ENCODE data around the gene ERVK3-1.
"Not testable (repeated sequence)": the region's sequence is repeated elsewhere in the genome, so short reads cannot be mapped to it uniquely, and the experiment has no call there.

ERVK3-1 gene, protein sequence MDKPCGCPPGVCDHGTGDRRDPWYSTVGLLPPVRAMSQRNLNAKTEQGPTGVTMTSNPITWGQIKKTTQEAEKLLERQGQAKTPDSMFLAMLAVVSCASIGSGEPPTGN

DNA sequence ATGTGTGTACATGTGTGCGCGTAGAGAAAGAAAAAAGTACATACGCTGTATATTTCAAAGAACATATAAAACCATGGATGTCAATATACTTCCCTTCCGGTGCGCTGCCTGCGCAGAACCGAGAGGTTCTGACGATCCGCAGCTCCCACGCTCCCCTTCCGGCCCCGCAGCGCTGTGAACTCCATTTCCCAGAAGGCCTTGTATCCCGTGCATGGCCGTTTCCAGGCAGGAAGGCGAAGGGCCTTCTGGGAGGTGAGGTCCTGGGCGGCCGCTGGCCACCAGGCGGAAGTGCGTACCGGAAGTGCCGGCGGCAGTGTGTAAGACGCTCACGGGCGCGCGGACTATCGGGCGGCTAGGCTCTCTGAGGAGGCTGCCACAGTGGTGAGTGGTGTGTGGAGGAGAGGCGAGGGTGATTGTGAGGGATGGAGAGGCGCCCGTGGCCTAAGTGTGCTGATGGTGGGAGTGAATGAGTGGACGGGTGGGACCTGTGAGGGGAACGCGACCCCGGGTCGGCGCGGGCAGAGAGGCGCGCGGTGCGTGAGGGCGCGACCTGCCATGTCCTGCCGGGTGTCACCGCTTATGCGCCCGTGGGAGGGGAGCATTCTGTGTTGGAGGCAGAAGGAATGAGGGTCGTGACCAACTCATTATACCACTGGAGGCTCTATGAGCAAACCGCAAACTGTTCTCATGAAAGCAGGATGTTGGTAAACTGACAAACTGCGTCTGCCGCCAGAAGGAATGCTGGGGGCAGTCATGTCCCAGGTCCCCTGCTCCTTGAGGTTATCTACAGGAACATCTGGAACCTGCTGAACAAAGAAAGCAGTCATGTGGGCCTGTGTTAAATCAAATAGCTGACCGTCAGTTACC is at the start of gene ERVK3-1:
Gene ERVK3-1 (plus strand): TSS at position 313 of the 867 bp plus-strand sequence. CDS start 6,792 bp downstream, outside the sequence.
- peak; percentile 98 for DNase-seq (ENCODE audit: low spot score)

DNA sequence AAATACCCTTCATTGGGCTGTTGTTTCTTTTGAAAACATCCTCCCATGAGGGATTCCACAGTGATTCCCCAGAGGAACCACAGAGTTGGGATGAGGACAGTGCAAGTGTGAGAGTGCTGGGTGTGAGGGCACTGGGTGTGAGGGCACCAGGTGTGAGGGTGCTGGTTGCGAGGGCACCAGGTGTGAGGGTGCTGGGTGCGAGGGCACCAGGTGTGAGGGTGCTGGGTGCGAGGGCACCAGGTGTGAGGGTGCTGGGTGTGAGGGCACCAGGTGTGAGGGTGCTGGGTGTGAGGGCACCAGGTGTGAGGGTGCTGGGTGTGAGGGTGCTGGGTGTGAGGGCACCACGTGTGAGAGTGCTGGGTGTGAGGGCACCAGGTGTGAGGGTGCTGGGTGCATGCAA is 46.9 kb upstream of the ERVK3-1 start:
- DNase-seq (ENCODE audit: low spot score) = not testable (repeated sequence)

DNA sequence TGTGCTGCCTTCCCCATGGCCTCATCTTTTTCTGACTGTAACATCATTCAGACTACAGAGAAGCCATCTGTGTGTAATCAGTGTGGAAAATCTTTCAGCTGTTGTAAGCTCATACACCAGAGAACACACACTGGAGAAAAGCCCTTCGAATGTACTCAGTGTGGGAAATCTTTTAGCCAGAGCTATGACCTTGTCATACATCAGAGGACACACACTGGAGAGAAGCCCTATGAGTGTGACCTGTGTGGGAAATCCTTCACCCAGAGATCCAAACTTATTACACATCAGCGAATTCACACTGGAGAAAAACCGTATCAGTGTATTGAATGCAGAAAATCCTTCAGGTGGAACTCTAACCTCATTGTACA is 43.6 kb upstream of the ERVK3-1 start:
- no peak for DNase-seq (ENCODE audit: low spot score)

DNA sequence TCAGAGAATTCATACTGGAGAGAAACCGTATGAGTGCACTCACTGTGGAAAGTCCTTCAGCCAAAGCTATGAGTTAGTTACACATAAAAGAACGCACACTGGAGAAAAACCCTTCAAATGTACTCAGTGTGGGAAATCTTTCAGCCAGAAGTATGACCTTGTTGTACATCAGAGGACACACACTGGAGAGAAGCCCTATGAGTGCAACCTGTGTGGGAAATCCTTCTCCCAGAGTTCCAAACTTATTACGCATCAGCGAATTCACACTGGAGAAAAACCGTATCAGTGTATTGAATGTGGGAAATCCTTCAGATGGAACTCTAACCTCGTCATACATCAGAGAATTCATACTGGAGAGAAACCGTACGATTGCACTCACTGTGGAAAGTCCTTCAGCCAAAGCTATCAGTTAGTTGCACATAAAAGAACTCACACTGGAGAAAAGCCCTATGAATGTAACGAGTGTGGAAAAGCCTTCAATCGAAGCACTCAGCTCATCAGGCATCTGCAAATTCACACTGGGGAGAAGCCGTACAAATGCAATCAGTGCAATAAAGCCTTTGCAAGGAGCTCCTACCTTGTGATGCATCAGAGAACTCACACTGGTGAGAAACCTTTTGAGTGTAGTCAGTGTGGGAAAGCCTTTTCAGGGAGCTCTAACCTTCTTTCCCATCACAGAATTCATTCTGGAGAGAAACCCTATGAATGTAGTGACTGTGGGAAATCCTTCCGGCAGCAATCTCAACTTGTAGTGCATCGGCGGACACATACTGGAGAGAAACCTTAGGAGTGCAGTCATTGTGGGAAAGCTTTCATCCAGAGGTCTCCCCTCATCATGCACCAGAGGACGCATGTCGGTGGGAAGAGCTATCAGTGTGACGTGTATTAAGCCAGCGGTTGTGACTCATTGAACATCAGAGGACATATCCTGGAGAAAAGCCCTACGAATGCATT is 42.9 kb upstream of the ERVK3-1 start:
- no peak for DNase-seq (ENCODE audit: low spot score)

DNA sequence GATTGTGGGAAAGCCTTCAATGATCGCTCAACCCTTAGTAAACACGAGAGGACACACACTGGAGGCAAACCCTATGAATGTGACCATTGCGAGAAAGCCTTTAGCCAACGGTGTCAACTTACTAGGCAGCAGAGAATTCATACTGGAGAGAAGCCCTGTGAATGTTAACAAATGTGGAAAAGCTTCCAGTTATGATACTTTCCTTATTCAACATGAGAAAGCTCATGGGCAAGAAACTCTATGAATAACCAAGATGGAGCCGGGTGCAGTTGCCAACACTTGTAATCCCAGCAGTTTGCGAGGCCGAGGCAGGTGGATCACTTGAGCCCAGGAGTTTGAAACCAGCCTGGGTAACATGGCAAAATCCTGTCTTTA is 42.3 kb upstream of the ERVK3-1 start:
- DNase-seq (ENCODE audit: low spot score) = no peak

DNA sequence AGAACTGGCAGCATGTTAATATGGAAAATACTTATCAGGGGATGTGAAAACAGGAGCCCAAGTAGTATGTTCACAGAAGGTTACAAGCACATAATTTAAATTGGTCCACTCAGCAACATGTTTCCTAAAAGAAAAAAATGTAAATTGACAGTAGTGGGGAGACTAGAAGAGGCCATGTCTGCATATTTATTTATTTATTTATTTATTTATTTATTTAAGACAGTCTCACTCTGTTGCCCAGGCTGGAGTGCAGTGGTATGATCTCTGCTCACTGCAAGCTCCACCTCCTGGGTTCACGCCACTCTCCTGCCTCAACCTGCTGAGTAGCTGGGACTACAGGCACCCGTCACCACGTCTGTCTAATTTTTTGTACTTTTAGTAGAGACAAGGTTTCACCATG is 40.1 kb upstream of the ERVK3-1 start:
- no peak for DNase-seq (ENCODE audit: low spot score)

DNA sequence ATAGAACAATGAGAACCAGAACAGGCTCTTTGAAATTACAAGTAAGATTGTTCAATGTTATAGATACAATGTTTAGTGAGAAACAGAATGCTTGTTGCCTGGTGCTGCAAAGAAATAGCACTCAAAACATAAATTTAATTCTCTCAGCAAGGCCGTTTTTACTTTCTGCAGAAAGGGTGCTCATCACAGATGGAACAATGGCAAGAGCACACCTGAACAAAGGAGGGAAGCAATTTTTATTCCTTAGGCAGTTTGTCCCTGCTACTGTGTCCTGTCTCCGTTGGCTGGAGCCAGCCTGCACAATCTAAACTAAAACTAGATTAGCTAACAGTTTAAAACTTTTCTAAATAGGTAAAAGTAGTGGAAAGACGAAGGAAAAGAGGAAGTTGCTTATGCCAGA is 36.8 kb upstream of the ERVK3-1 start:
- no peak for DNase-seq (ENCODE audit: low spot score)

DNA sequence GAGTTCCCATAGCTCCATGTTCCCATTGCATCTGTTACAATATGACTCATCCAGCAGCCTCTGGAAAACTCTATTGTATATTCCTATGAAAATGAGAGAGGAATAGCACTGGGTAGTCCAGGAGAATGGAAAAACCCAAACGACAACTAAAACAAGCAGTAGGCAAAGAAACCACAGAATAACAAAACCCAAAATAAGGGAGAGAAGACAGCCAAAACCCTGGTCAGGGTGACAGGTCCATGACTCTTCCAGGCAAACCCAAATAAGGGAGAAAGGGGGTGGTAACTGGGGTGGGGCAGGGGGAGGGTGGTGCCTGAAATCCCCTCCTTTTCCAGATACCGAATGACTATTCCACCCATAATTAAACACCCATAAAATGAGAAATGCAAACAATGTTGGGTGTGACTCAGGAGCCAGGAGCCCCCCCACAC is 30.4 kb upstream of the ERVK3-1 start:
- no peak for DNase-seq (ENCODE audit: low spot score)

DNA sequence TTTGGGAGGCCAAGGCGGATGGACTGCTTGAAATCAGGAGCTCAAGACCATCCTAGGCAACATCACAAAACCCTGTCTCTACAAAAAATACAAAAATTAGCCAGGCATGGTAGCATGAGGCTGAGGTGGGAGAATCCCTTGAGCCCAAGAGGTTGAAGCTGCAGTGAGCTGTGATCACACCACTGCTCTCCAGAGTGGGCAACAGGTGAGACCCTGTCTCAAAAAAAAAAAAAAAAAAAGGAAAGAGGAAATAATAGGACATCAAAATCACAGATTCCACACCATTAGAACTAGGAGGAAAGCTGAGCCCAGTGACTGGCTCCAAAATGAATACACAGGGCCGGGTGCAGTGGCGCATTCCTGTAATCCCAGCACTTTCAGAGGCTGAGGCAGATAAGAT is 29.6 kb upstream of the ERVK3-1 start:
- DNase-seq (ENCODE audit: low spot score) = no peak

DNA sequence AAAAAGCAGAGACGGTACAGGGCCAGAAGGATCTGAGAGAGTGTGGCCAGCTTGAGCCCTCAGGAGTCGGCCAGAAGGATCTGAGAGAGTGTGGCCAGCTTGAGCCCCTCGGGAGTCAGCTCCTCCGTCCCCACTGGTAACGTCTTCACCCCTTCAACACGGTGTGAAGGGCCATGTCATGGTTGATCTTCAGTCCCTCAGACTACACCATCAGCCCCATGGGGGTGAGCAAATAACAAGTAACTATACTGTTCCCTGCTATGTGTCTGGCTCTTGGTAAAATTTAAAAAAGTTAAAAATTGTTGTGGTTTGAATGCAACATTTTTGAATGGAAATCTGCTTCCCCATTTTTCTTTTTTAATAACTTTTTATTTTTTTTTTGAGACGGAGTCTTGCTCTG is 28.0 kb upstream of the ERVK3-1 start:
- DNase-seq (ENCODE audit: low spot score) = no peak

DNA sequence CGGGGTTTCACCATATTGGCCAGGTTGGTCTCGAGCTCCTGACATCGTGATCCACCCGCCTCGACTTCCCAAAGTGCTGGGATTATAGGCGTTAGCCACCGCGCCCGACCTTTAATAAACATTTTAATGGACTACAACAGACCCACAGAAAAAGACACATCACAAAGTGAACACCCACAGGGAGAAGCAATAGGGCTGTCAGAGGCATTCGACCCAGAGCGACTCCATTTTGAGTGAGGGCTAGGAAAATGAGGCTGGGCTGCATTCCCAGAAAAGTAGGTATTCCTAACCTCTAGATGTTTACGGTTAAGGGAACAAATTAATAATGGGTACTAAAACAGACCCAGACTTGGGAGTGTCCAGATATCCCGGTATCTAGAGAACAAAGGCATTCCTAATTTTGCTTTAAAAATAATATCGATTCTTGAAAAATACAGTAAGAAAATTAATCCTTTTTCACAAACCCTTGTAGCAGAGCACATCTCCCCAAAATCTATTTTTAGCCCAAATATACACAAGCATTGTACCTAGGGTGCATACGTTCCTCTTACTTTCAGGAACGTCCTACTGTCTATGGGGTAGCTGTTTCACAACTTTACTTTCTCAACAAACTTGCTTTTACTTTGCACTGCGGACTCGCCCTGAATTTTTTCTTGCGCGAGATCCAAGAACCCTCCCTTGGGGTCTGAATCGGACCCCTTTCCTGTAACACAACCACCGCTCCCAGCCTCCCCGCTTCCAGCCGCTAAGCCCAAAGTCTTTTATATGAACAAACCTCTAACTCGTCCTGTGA is 27.2 kb upstream of the ERVK3-1 start:
- no peak for DNase-seq (ENCODE audit: low spot score)

DNA sequence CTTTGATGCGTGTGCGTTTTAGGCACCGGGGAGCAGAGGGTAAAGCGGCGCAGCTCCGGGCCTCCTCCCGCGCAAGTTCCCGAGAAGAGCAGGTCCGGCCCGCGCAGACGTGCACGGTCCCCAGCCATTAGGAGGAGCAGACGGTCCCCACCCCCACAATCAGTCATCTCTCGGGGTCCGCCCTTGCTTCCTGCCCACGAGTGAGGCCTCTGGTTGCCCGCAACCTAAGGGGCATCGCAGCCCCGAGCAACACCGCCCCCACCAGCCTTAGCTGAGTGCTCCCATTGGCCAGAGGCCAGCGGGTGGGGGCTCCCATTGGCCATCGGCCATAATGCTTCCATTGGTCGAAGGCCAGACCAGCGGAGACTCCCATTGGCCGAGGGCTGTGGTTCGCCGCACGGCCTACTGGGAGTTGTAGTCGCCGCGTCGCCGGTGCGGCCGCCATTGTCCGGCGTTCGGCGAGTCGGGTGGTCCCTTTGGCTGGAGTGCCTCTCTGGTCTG is 26.6 kb upstream of the ERVK3-1 start, which contains the start of gene ZNF8:
Gene ZNF8 (plus strand): TSS at position 415 of the 501 bp plus-strand sequence. CDS start 127 bp downstream, outside the sequence.
- DNase-seq (ENCODE audit: low spot score) = peak; percentile 99

DNA sequence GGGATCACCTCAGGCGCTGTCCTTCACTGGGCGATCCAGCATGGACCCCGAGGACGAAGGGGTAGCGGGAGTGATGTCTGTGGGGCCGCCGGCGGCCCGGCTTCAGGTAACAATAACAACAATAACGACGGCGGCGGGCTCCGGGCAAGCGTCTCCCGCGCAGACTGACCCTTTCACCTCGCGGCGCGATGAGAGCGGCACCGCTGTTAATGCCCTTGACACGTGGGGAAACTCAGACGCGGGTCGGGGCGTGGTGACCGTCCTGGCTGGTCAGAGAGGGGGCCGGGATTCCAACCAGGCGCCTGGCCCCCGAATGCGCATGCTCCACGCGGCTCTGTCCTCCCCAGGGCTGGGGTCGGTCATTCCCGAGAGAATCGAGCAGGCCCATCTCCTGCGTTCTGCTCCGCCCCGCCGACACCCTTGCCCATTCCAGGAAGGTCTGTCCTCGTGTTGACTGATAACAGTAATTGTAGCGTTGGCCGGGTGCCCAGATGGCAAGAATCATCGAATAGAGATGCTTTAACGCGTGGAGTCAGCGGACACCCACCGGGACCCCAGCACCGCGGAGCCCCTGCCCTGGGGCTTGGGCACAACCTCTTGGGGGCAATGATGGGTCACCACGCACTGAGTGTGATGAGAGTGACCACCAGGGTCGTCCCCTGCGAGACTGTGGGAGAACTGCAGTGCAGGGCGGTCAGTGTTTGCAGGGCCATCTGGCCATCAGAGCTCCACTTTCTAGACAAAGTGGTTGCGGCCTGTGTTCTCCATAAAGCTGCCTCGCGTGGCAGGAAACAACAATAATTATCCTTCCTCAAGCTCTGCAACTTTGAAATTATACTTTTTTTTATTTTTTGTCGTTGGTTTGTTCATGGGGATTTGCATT is 25.9 kb upstream of the ERVK3-1 start:
- DNase-seq (ENCODE audit: low spot score) = peak; percentile 61

DNA sequence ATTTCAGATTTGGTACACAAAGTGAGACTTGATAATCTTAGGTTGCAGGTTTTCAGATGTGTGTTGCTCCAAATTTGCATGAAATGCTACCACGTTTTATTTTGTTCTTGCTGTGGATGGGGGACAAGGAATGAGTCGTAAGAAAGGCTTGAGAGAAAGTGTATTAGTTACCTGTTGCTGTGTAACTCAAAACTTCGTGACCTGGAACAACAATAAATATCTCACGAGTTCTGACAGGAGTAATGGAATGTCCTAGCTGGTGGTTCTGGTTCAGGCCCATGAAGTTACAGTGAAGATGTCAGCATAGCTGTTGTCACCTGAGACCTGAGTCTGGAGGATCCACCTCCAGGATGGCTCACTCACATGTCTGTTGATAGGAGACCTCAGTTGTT is 25.3 kb upstream of the ERVK3-1 start:
- peak; percentile 60 for DNase-seq (ENCODE audit: low spot score)

DNA sequence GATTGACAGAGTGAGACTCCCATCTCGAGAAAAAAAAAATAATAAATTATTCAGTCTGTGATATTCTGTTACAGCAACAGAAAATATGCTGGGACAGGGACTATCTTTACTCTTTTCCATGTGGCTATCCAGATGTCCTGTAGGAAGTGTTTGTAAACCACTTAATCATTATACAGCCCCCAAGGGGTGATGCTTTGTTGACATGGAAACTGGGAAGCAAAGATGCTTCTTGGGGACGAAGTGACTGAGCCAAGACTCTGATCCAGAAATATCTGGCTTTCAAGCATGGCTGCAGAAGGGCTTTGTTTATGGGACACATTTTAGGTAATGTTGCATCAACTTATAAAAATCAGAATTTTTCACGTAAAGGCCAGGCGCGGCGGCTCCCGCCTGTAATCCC is 21.0 kb upstream of the ERVK3-1 start:
- DNase-seq (ENCODE audit: low spot score) = no peak

DNA sequence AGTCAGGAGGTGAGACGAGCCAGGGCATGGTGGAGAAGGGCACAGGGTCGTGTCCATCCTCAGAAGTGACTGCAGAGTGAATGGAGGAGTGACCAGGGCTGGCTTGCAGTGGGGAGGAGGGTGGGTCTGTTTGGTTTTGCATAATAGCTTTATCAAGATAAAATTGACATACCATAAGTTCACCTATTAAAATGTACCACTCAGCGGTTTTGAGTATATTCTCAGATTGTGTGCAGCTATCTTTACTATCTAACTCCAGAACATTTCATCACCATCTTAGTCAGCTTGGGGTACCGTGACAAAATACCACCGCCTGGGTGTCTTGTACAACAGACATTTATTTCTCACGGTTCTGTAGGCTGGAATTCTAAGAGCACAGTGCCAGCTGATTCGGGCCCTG is 13.2 kb upstream of the ERVK3-1 start:
- DNase-seq (ENCODE audit: low spot score) = no peak

DNA sequence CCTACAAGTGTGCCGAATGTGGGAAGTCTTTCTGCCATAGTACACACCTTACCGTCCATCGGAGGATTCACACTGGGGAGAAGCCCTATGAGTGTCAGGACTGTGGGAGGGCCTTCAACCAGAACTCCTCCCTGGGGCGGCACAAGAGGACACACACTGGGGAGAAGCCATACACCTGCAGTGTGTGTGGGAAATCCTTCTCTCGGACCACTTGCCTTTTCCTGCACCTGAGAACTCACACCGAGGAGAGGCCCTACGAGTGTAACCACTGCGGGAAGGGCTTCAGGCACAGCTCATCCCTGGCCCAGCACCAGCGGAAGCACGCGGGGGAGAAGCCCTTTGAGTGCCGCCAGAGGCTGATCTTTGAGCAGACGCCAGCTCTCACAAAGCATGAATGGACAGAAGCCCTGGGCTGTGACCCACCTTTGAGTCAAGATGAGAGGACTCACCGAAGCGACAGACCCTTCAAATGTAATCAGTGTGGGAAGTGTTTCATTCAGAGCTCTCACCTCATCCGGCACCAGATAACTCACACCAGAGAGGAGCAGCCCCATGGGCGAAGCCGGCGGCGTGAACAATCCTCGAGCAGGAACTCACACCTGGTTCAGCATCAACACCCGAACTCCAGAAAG is 10.3 kb upstream of the ERVK3-1 start:
- no peak for DNase-seq (ENCODE audit: low spot score)

DNA sequence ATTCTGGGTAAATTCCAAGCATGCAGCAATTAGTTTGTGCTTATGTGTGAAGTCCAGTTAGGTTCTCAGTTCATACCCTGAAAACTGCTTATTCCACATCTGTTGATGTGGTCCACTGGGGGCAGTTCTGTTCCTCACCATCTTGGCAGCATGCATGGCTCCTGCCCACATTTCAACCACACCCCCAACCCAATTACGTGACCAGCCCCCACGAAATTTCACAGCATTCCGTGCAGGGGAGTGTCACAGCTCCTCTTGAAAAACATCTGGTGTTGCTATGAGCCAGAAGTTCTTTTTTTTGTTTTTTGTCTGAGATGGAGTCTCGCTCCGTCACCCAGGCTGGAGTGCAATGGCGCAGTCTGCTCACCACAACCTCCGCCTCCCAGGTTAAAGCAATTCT is 9.1 kb upstream of the ERVK3-1 start:
- no peak for DNase-seq (ENCODE audit: low spot score)

DNA sequence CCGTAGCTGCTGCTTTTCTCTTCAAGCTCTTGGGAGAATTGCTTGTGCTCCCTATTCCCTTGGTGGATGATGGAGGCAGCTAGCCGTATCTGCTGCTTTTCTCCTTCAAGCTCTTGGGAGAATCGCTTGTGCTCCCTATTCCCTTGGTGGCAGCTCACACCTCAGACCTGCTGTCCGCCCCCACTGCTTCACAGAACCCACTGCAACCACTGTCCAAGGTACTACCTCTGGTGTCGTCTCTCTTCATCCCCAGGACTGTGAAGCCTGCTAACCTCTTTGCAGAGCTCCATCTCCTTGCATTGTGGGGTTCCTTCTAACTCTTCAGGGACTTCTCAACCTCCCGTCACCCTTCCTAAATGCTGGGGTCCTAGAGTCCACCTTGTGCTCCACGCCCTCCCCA is 4.6 kb upstream of the ERVK3-1 start:
- no peak for DNase-seq (ENCODE audit: low spot score)

DNA sequence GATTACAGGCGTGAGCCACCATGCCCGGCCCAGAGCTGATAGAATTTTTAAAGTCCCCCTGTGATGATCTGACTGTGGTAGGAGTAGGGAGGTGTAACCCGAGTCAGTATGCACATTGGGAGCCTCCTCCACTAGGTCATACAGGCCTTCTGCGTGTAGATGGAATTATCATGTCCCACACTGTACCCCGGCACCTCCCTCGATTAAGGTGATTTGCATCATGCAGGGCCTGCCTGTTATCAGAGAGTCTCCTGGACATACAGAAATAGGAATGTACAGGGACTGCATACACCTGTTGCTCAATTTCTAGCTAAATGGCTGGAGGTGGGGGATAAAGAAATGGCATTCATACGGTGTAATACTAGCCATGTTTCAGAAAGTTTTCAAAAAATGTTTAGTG is 922 bp upstream of the ERVK3-1 start:
- DNase-seq (ENCODE audit: low spot score) = no peak
